Stomach (tissue), 9 donors: ENCODE measurements around the gene PDE4D. TPM values are rescaled to one million over a fixed set of nuclear protein-coding genes. Genes with fewer than 3 reads are reported as not detected.

ENCODE experiments used
- DNase-seq, 2 donors: peaks; one replicate each; pipeline versions ENCODE4 v3.0.0 to v3.0.0-alpha.2; 2013 to 2019
- H3K27ac ChIP-seq, 5 donors: fragments of 200-600 bp in 4 of 5; sonication (generic) in 4 of 5; one replicate each; pipeline ENCODE4 v1.5.1; 2013 to 2019; ENCODE audit warnings: mild to moderate bottlenecking in 1 of 5, moderate library complexity in 1 of 5
- H3K27me3 ChIP-seq, 3 donors: fragments of 200-600 bp; sonication (generic); one replicate each; pipeline ENCODE4 v1.5.1; 2017 to 2019; ENCODE audit warnings: mixed run types in 1 of 3
- H3K36me3 ChIP-seq, 4 donors: fragments of 200-600 bp; sonication (generic); 1 replicate in 3 of 4; 2 replicates in 1 of 4; pipeline ENCODE4 v1.5.1; 2016 to 2019
- H3K4me1 ChIP-seq, 4 donors: fragments of 200-600 bp; sonication (generic); one replicate each; pipeline ENCODE4 v1.5.1; 2016 to 2019
- H3K4me3 ChIP-seq, 4 donors: fragments of 200-600 bp; sonication (generic) in 3 of 4; one replicate each; pipeline ENCODE4 v1.5.1; 2016 to 2019; ENCODE audit warnings: mild to moderate bottlenecking in 1 of 4
- H3K9me3 ChIP-seq, 4 donors: fragments of 200-600 bp; sonication (generic); one replicate each; pipeline ENCODE4 v1.5.1; 2016 to 2019
- CTCF ChIP-seq, 7 experiments: fragments of 450-650 bp in 4 of 7; fragments of 200-600 bp in 3 of 7; sonication (generic) in 3 of 7; IDR thresholded peaks; one replicate each; pipeline ENCODE4 v1.5.1; 2016 to 2019; ENCODE audit warnings: antibody characterized with exemption in 7 of 7, control low read depth in 2 of 7, mild to moderate bottlenecking in 1 of 7
- EP300 ChIP-seq: sonication (generic); formaldehyde crosslinking; IDR thresholded peaks from one replicate; pipeline ENCODE4 v1.6.1; 2017; ENCODE audit warnings: antibody characterized with exemption
- POLR2A ChIP-seq, 4 donors: fragments of 450-650 bp; IDR thresholded peaks; one replicate each; pipeline ENCODE4 v1.6.1; 2016; ENCODE audit warnings: antibody characterized with exemption in 4 of 4, control low read depth in 2 of 4, mild to moderate bottlenecking in 1 of 4, moderate library complexity in 1 of 4
- POLR2AphosphoS5 ChIP-seq, 3 donors: sonication (generic); formaldehyde crosslinking; IDR thresholded peaks; one replicate each; pipeline ENCODE4 v1.6.1; 2016; ENCODE audit warnings: antibody characterized with exemption in 3 of 3
- WGBS, 5 donors: extraction: QIAGEN DNeasy Blood & Tissue Kit in 3 of 5; methylation state at CpG; one replicate each; pipeline versions ENCODE4 v1.1.5 to v1.1.7; 2013 to 2018; 5-methylcytosine and 5-hydroxymethylcytosine counted together
- intact Hi-C: fragments of 100-400 bp; cut with DNase I; formaldehyde crosslinking; loops from one replicate; pipeline ENCODE4 v1.15.1; 2023; ENCODE audit warnings: low total_unique reads
- polyA plus RNA-seq, 3 donors: library from polyadenylated mRNA; stranded (reverse); fragments of 200-250 nt; gene quantifications; one replicate each; pipeline ENCODE4 v1.2.3, GENCODE V29; 2013
- small RNA-seq, 4 donors: library from RNA; depleted of rRNA; stranded (forward); fragments of <200 nt; gene quantifications; one replicate each; pipeline ENCODE3, GENCODE V24; 2016
- total RNA-seq, 5 donors: library from RNA; depleted of rRNA; stranded (reverse); fragments of >200 nt; gene quantifications; one replicate each; pipeline versions ENCODE4 v1.1.0 to v1.2.3, GENCODE V29; 2014 to 2016
- donor health status: healthy with polysubstance abuse.
- donor health status: Bipolar disorder and iron deficiency.
- donor health status: healthy.

Gene PDE4D
- total and polyA plus RNA-seq, 8 donors, result 3.1 to 147 (median 97.3) TPM

GRCh38 chr5:58919833-58920232, 973.7 kb downstream of the PDE4D start:
- H3K27ac ChIP-seq, result peak overlapping the region in 1 of 5 donors; percentile 85
- H3K36me3 ChIP-seq, result no peaks in the 10 kb centered on the region
- intact Hi-C loops, result no loop called here
- H3K9me3 ChIP-seq, result no peaks in the 10 kb centered on the region
- no peaks in the 10 kb centered on the region for H3K27me3 ChIP-seq
- no peak overlapping the region for H3K4me3 ChIP-seq
- WGBS, 5 donors, result 63 to 80% (median 73%) methylated on average over 5 of the region's 5 CpGs
- peaks cover 7 to 18% (median 12%) of the 10 kb centered on the region in 4 donors for H3K4me1 ChIP-seq
- DNase-seq, result no peak
- TF ChIP-seq EP300 (no peak), CTCF (IDR thresholded peaks at IDR 0.05) (no peak), POLR2A (IDR thresholded peaks at IDR 0.05) (no peak), POLR2AphosphoS5 (IDR thresholded peaks at IDR 0.05) (no peak)

Small RNAs within 50 kb of the gene (small RNA-seq; reads per million reads assigned to genes)
- 7.2 to 34.5 (median 19.5) reads per million in 4 donors for gene MIR582
